SK-N-SH (cell line): ENCODE measurements around the gene SPEG. TPM values are rescaled to one million over a fixed set of nuclear protein-coding genes. Genes with fewer than 3 reads are reported as not detected.

Source experiments
- CTCF ChIA-PET: fragments of 300-600, 350-600 bp; formaldehyde crosslinking; extraction: SDS; loops from one replicate; lab custom pipeline; 2021; lab: Yijun Ruan, JAX
- POLR2A ChIA-PET: fragments of 350-600 bp; sonication (Branson Sonifier 250); formaldehyde crosslinking; extraction: SDS; loops from one replicate; lab custom pipeline; 2020; ENCODE audit warnings: antibody characterized with exemption, inconsistent platforms; lab: Yijun Ruan, JAX
- DNase-seq: peaks from one replicate; pipeline ENCODE4 v3.0.0; 2012
- H2AFZ ChIP-seq: fragments of 200-600 bp; sonication (generic); 2 replicates; pipeline ENCODE4 v1.8.1; 2016; ENCODE audit warnings: antibody characterized with exemption, mild to moderate bottlenecking, low read depth
- H3F3A ChIP-seq: fragments of 200-600 bp; sonication (generic); replicated peaks from 2 replicates; pipeline ENCODE3; 2016; ENCODE audit warnings: antibody characterized with exemption, mild to moderate bottlenecking; ENCODE audit not compliant: insufficient read depth
- H3K27ac ChIP-seq, 2 experiments: fragments of 200-500 bp in 1 of 2; fragments of 200-600 bp in 1 of 2; sonication (Bioruptor generic) in 1 of 2; sonication (generic), shearing (Covaris generic) in 1 of 2; 2 replicates each; pipeline versions ENCODE4 v1.5.1 to v1.6.1; 2014 to 2016; ENCODE audit warnings: low read depth in 2 of 2, inconsistent platforms in 1 of 2, low read length in 1 of 2, mild to moderate bottlenecking in 1 of 2, mixed read lengths in 1 of 2
- H3K27me3 ChIP-seq: fragments of 200-600 bp; sonication (generic), shearing (Covaris generic); 2 replicates; pipeline ENCODE4 v1.6.1; 2016; ENCODE audit warnings: mixed run types; ENCODE audit not compliant: insufficient read depth
- H3K36me3 ChIP-seq, 2 experiments: fragments of 200-500 bp in 1 of 2; fragments of 200-600 bp in 1 of 2; sonication (Bioruptor generic) in 1 of 2; sonication (generic) in 1 of 2; replicated peaks in 1 of 2; 2 replicates each; pipeline versions ENCODE3 to v1.5.1; 2014 to 2016; ENCODE audit warnings: low read length in 1 of 2, mild to moderate bottlenecking in 1 of 2; ENCODE audit not compliant: insufficient read depth in 2 of 2, control insufficient read depth in 1 of 2
- H3K4me1 ChIP-seq, 2 experiments: fragments of 200-500 bp in 1 of 2; fragments of 200-600 bp in 1 of 2; sonication (Bioruptor generic) in 1 of 2; sonication (generic), shearing (Covaris generic) in 1 of 2; 2 replicates each; pipeline versions ENCODE4 v1.5.1 to v1.6.1; 2014 to 2016; ENCODE audit warnings: low read depth in 1 of 2, low read length in 1 of 2, mixed run types in 1 of 2; ENCODE audit not compliant: insufficient read depth in 2 of 2, control insufficient read depth in 1 of 2
- H3K4me2 ChIP-seq: fragments of 200-600 bp; sonication (generic), shearing (Covaris generic); 2 replicates; pipeline ENCODE4 v1.6.1; 2017; ENCODE audit warnings: mixed run types
- H3K4me3 ChIP-seq, 2 experiments: fragments of 200-500 bp in 1 of 2; fragments of 200-600 bp in 1 of 2; sonication (Bioruptor generic) in 1 of 2; sonication (generic), shearing (Covaris generic) in 1 of 2; 2 replicates each; pipeline versions ENCODE4 v1.5.1 to v1.8.1; 2014 to 2016; ENCODE audit warnings: low read depth in 2 of 2, inconsistent platforms in 1 of 2, low read length in 1 of 2, mild to moderate bottlenecking in 1 of 2, mixed read lengths in 1 of 2, moderate library complexity in 1 of 2
- H3K79me2 ChIP-seq: fragments of 200-600 bp; sonication (generic); 2 replicates; pipeline ENCODE4 v1.8.1; 2017; ENCODE audit warnings: mild to moderate bottlenecking; ENCODE audit not compliant: insufficient read depth
- H3K9ac ChIP-seq: fragments of 200-600 bp; sonication (generic); 2 replicates; pipeline ENCODE4 v1.6.1; 2017; ENCODE audit warnings: mixed run types
- H3K9me2 ChIP-seq: fragments of 200-600 bp; sonication (generic); 2 replicates; pipeline ENCODE4 v1.6.1; 2017; ENCODE audit warnings: mixed run types
- H3K9me3 ChIP-seq: fragments of 200-600 bp; sonication (generic); 2 replicates; pipeline ENCODE4 v1.6.1; 2017; ENCODE audit warnings: mixed run types, mild to moderate bottlenecking, moderate library complexity
- H4K20me1 ChIP-seq: fragments of 200-600 bp; sonication (generic); 2 replicates; pipeline ENCODE4 v1.6.1; 2017; ENCODE audit warnings: mild to moderate bottlenecking, mixed run types; ENCODE audit not compliant: insufficient read depth
- EP300 ChIP-seq, 2 experiments: IDR thresholded peaks; 2 replicates each; pipeline versions ENCODE4 v1.4.0 to v1.6.1; 2012; ENCODE audit warnings: borderline replicate concordance in 1 of 2, low read depth in 1 of 2, low read length in 1 of 2
- EZH2phosphoT487 ChIP-seq: fragments of 200-600 bp; sonication (generic); IDR thresholded peaks from 2 replicates; pipeline ENCODE4 v1.6.1; 2017; ENCODE audit warnings: low read depth, mixed run types, mild to moderate bottlenecking, antibody characterized with exemption, moderate library complexity, borderline replicate concordance
- FOSL2 ChIP-seq: IDR thresholded peaks from 2 replicates; pipeline ENCODE4 v1.4.0; 2012; ENCODE audit warnings: low read depth, mild to moderate bottlenecking, moderate library complexity, borderline replicate concordance
- FOXJ3 ChIP-seq: sonication (generic); formaldehyde crosslinking; IDR thresholded peaks from 2 replicates; pipeline ENCODE4 v1.5.1; 2020; ENCODE audit warnings: mild to moderate bottlenecking, missing genetic modification reagents
- FOXM1 ChIP-seq: IDR thresholded peaks from 2 replicates; pipeline ENCODE4 v1.4.0; 2012; ENCODE audit warnings: low read depth, mild to moderate bottlenecking
- GABPA ChIP-seq: IDR thresholded peaks from 2 replicates; pipeline ENCODE4 v1.4.0; 2012; ENCODE audit warnings: low read depth, mild to moderate bottlenecking
- IRF3 ChIP-seq: fragments of 150-350 bp; IDR thresholded peaks from 2 replicates; pipeline ENCODE4 v1.6.1; 2016; ENCODE audit warnings: mild to moderate bottlenecking, low read depth, low read length
- NFIC ChIP-seq: IDR thresholded peaks from 2 replicates; pipeline ENCODE4 v1.4.0; 2012; ENCODE audit warnings: borderline replicate concordance
- NRF1 ChIP-seq: IDR thresholded peaks from 2 replicates; pipeline ENCODE4 v1.6.1; 2012; ENCODE audit warnings: low read depth, mild to moderate bottlenecking, low read length
- POLR2AphosphoS5 ChIP-seq: IDR thresholded peaks from 2 replicates; pipeline ENCODE4 v1.6.1; 2012; ENCODE audit warnings: low read depth, low read length
- RXRA ChIP-seq: IDR thresholded peaks from 2 replicates; pipeline ENCODE4 v1.4.0; 2012; ENCODE audit warnings: low read depth, mild to moderate bottlenecking, borderline replicate concordance
- SIN3A ChIP-seq: IDR thresholded peaks from 2 replicates; pipeline ENCODE4 v1.6.1; 2012; ENCODE audit warnings: low read depth, mild to moderate bottlenecking, low read length, moderate library complexity, borderline replicate concordance
- SMC3 ChIP-seq: IDR thresholded peaks from 2 replicates; pipeline ENCODE4 v1.6.1; 2012; ENCODE audit warnings: low read depth, low read length, improper control_type of control experiment
- TAF1 ChIP-seq: IDR thresholded peaks from 2 replicates; pipeline ENCODE4 v1.6.1; 2012; ENCODE audit warnings: low read depth, mild to moderate bottlenecking, low read length, moderate library complexity, borderline replicate concordance
- TCF12 ChIP-seq: IDR thresholded peaks from 2 replicates; pipeline ENCODE4 v1.4.0; 2012
- TEAD4 ChIP-seq: IDR thresholded peaks from 2 replicates; pipeline ENCODE4 v1.4.0; 2012; ENCODE audit warnings: mild to moderate bottlenecking, borderline replicate concordance; ENCODE audit not compliant: insufficient read depth
- WGBS: methylation state at CpG from one replicate; pipeline ENCODE4 v1.1.6; 2017; ENCODE audit warnings: low lambda C conversion rate; 5-methylcytosine and 5-hydroxymethylcytosine counted together
- polyA plus RNA-seq, 3 experiments: library from polyadenylated mRNA; depleted of rRNA; stranded (reverse); fragments of >200 nt; gene quantifications; 2 replicates each; pipeline ENCODE4 v1.2.3, GENCODE V29; 2012

SPEG gene
- polyA plus RNA-seq, 1 of the 3 experiments (the other 2 are of a cell fraction), result 107 TPM

DNA sequence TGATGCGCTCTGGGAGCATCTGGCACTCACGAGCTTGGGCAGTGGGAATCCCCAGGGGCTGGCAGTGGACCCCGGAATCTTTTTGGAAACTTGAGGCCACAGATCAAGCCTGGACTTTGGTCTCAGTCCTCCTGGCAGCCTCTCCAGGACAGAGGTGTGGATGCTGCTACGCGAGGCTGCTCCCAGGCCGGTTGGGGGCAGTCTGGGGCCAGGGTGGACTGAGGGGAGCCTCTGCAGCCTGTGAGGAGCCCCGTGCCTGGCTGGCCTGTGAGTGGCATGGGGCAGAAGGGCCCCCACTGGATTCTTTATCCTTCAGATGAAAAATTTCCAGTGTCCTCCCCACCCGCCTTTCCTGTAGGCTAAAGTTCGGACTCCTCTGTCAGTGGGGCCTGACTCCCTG lies 29.2 kb upstream of the SPEG start:
- no peak for DNase-seq
- CTCF ChIA-PET, result interaction anchor here (0.6 to 10.1 kb wide), 9 partner anchors 23 to 157 kb away, joined by 3 to 256 read pairs (median 29); no protein-coding TSS in a partner anchor
- H3F3A ChIP-seq, result peaks cover 9% of the 10 kb centered on the region
- WGBS, result 100% methylated on average over 2 of the region's 9 CpGs
- no peak overlapping the region for H3K27ac ChIP-seq
- no peak for TF ChIP-seq SMC3
- TF ChIP-seq FOXJ3 (CRISPR knock-in tag), result no peak
- no peak for TF ChIP-seq IRF3
- no peak for TF ChIP-seq EP300 (IDR thresholded peaks at IDR 0.05; ENCODE audit: borderline replicate concordance in 1 of 2, low read depth in 1 of 2, low read length in 1 of 2)
- TF ChIP-seq NRF1, result no peak
- no peak for TF ChIP-seq POLR2AphosphoS5
- TF ChIP-seq NFIC, result no peak
- TF ChIP-seq GABPA, result no peak
- TF ChIP-seq FOXM1, result no peak
- TF ChIP-seq TEAD4, result no peak
- TF ChIP-seq FOSL2, result no peak
- no peak for TF ChIP-seq SIN3A
- TF ChIP-seq TAF1, result no peak
- no peak for TF ChIP-seq RXRA
- TF ChIP-seq TCF12, result no peak
- no peak for TF ChIP-seq EZH2phosphoT487
- TF ChIP-seq, all 33 proteins: peak for 0
- Histone ChIP-seq H3K9me2 (no peaks in the 10 kb centered on the region), H3K4me2 (no peak overlapping the region), H3K27me3 (no peaks in the 10 kb centered on the region), H3K9ac (no peak overlapping the region), H4K20me1 (no peaks in the 10 kb centered on the region), H3K4me1 (peaks cover 10 to 24% of the 10 kb centered on the region in 2 experiments; a peak in 3 of 4 replicates), H3K4me3 (no peak overlapping the region), H3K36me3 (no peaks in the 10 kb centered on the region), H3K9me3 (no peaks in the 10 kb centered on the region), H2AFZ (no peak overlapping the region), H3K79me2 (no peaks in the 10 kb centered on the region)
- POLR2A ChIA-PET, result interaction anchor here (1.3 to 1.5 kb wide), 2 partner anchors 50 to 125 kb away, joined by 3 to 4 read pairs; no protein-coding TSS in a partner anchor
